T-helper 1 cell treated with Interleukin-12 subunit alpha and Interleukin-12 subunit beta and Interleukin-4 antibody, amounts not matched to agents 30 ng/mL and 1 ng/mL, for 36 hours (primary cell): ENCODE data around the gene NCOR2. TPM values are rescaled to one million over a fixed set of nuclear protein-coding genes. Genes with fewer than 3 reads are reported as not detected.

Experiments used
- intact Hi-C: fragments of 100-400 bp; cut with micrococcal nuclease; formaldehyde crosslinking; loops from one replicate; pipeline ENCODE4 v1.15.1; 2024
- total RNA-seq: library from RNA; stranded (reverse); gene quantifications from 2 replicates; pipeline ENCODE4 v1.2.3, GENCODE V29; 2022

NCOR2 gene
- total RNA-seq, 1 donor from 2014 or later: 108 TPM

GRCh38 chr12:124577986-124578385, 10.6 kb upstream of the NCOR2 start:
- intact Hi-C loops: no loop called here

- intact Hi-C loops: no loop called here
These were observed 10.0 kb upstream of the NCOR2 start for GRCh38 chr12:124577374-124577773.

GRCh38 chr12:124576061-124576650, 8.7 kb upstream of the NCOR2 start:
- intact Hi-C loops: no loop called here

GRCh38 chr12:124573839-124574786, 6.7 kb upstream of the NCOR2 start:
- intact Hi-C loops: no loop called here

- intact Hi-C loops: no loop called here
These were observed 4.1 kb upstream of the NCOR2 start for GRCh38 chr12:124571556-124571955.

GRCh38 chr12:124570810-124571209, 3.4 kb upstream of the NCOR2 start:
- intact Hi-C loops: no loop called here

GRCh38 chr12:124569375-124570148, 2.1 kb upstream of the NCOR2 start:
- intact Hi-C loops: loop anchor here (1.0 to 10.0 kb wide), 5 partner anchors 111 to 1187 kb away; partner anchors contain the start of gene KMT5A

GRCh38 chr12:124568431-124569374, 1.3 kb upstream of the NCOR2 start:
- intact Hi-C loops: loop anchor here (1.0 to 10.0 kb wide), 5 partner anchors 110 to 1186 kb away; partner anchors contain the start of gene KMT5A

GRCh38 chr12:124567673-124568373, 411 bp upstream of the NCOR2 start:
- intact Hi-C loops: loop anchor here (1.0 to 10.0 kb wide), 10 partner anchors 69 to 1186 kb away; partner anchors contain the start of genes CCDC92, KMT5A, SCARB1 and ZNF664

- intact Hi-C loops: loop anchor here (1.0 to 10.0 kb wide), 15 partner anchors 21 to 1184 kb away; partner anchors contain the start of genes BRI3BP, CCDC92, KMT5A and SCARB1
These were observed 1.0 kb downstream of the NCOR2 start for GRCh38 chr12:124566161-124566996.

- intact Hi-C loops: loop anchor here (1.0 to 10.0 kb wide), 15 partner anchors 20 to 1183 kb away; partner anchors contain the start of genes BRI3BP, CCDC92, KMT5A and SCARB1
These were observed 1.7 kb downstream of the NCOR2 start for GRCh38 chr12:124565656-124566160.

GRCh38 chr12:124564971-124565491, 2.4 kb downstream of the NCOR2 start:
- intact Hi-C loops: loop anchor here (5.0 to 10.0 kb wide), 4 partner anchors 173 to 1183 kb away; partner anchors contain the start of gene KMT5A

GRCh38 chr12:124564232-124564958, 3.0 kb downstream of the NCOR2 start:
- intact Hi-C loops: loop anchor here (10.0 kb wide), 1 partner anchor 530 kb away; no protein-coding TSS in a partner anchor

- intact Hi-C loops: loop anchor here (10.0 kb wide), 1 partner anchor 529 kb away; no protein-coding TSS in a partner anchor
These were observed 3.6 kb downstream of the NCOR2 start for GRCh38 chr12:124563809-124564208.

GRCh38 chr12:124563401-124563800, 4.0 kb downstream of the NCOR2 start:
- intact Hi-C loops: loop anchor here (10.0 kb wide), 1 partner anchor 529 kb away; no protein-coding TSS in a partner anchor

- intact Hi-C loops: loop anchor here (10.0 kb wide), 1 partner anchor 528 kb away; no protein-coding TSS in a partner anchor
These were observed 4.6 kb downstream of the NCOR2 start for GRCh38 chr12:124562796-124563181.
